ENCODE measurements around the gene PDGFC.

Gene PDGFC

DNA sequence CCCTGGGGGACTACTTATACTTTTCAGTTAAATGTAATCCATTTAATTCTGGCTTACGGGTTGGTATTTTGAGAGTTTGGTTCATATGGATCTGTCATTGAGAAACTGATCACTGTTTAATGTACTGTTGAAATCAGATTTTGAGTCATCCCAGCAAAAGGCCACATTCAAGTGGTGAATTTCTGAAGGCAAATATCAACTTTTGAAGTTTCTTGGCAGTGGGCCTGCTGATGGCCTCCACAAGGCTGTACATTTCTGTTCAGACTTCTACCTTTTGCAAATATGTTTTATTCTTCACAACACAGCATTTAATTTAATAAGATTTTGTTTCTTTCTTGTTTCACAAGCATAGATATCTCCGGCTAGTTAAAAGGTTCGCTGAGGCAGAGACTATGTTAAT, 138.7 kb downstream of the PDGFC start:
- DNase-seq (ENCODE audit: low read depth in 2 of 2, low spot score in 1 of 2), result no peak

- DNase-seq (ENCODE audit: low read depth in 2 of 2, low spot score in 1 of 2), result no peak
Measured at GRCh38 chr4:156830351-156830750, 141.2 kb downstream of the PDGFC start.

GRCh38 chr4:156829201-156829873, 142.3 kb downstream of the PDGFC start:
- no peak for DNase-seq (ENCODE audit: low read depth in 2 of 2, low spot score in 1 of 2)

GRCh38 chr4:156827519-156827918, 144.1 kb downstream of the PDGFC start:
- DNase-seq (ENCODE audit: low read depth in 2 of 2, low spot score in 1 of 2), result no peak

DNA sequence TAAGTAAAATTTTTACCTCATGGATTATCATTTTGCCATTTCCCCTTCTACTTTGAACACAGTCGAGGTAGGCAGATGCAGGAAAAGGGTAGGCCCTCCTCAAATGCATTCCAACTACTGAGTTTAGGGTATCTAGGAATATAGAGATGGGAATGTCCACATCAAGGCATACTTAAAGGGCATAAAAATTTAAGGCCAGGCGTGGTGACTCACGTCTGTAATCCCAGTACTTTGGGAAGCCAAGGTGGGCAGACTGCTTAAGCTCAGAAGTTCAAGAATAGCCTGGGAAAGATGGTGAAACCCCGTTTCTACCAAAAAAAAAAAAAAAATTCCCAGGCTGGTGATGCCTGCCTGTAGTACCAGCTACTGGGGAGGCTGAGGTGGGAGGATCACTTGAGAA, 146.5 kb downstream of the PDGFC start:
- no peak for DNase-seq (ENCODE audit: low read depth in 2 of 2, low spot score in 1 of 2)

DNA sequence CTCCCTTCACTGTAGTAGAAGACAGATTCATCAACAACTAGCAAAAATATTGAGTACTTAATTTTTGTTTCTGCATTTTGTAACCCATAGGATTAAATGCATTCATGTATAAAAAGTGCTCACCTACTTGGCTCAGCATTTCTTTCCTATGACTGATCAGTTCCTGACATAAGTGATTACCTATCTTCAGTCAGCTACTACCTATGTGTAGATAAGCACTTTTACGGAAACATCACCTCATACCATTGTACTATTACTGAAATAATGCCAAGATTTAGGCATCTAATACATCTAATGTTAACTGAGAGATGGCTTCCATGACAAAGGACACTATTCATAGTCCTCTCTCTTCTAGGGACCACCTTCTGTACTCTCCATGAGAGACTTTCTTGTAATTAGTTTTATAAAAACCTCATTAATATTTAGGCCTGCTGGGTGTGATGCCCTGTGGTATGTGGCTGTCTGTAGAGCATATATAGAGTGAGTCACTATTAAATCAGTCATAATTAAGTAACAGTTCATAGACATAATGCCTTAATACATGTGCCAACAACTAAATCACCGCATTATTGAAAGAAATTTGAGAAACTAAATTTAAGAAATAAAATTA, 147.0 kb downstream of the PDGFC start:
- DNase-seq (ENCODE audit: low read depth in 2 of 2, low spot score in 1 of 2), result no peak

DNA sequence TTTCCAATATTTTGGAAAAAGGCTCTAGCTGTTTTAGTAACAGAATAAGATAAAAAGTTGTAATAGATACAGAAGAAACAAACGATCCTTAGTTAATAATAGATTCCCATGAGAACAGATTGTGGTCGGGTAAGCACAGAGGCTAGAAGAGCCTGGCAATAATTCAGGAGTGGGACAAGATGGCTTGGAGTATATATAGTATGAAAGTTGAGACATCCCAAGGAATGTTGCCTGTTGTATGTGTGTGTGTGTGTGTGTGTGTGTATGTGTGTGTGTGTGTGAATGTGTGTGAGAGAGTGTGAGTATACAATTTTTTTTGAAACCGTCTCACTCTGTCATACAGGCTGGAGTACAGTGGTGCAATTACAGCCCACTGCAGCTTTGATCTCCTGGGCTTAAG, 150.7 kb downstream of the PDGFC start:
- no peak for DNase-seq (ENCODE audit: low read depth in 2 of 2, low spot score in 1 of 2)

DNA sequence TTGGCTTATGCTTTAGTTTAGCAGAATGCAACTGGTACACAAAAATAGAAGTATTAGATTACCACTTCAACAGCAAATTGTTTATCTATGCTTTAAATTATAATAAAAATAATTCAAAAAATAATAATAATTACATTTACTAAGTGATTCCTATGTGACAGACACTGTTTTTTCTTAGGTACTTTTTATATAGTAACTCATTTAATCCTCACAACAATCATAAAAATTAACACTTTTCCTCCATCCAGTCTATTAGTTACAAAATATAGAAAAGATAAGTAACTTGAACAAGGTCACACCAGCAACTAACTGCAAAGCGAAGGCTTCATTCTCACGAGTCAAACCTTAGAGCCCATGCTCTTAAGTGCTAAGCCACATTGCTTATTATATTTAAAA, 155.2 kb downstream of the PDGFC start:
- DNase-seq (ENCODE audit: low read depth in 2 of 2, low spot score in 1 of 2), result no peak

- no peak for DNase-seq (ENCODE audit: low read depth in 2 of 2, low spot score in 1 of 2)
Measured at GRCh38 chr4:156815717-156816359, 155.8 kb downstream of the PDGFC start.

DNA sequence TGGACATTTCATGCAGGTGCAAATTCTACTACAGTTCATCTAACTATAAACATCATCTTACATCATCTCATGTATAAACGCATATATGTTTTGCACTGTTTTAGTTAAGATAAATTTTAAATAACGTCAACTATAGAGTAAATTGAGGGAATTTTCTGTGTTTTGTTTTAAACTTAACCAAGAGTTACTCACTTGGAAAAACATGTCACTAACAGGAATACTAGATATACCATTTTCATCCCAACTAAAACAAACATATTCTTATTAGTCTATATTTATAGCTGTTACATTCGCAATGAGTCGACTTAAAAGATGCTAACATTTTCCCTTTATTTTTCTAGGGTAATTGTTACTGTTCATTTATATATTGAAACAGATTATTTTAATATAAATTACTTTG, 159.6 kb downstream of the PDGFC start:
- DNase-seq (ENCODE audit: low read depth in 2 of 2, low spot score in 1 of 2), result no peak

DNA sequence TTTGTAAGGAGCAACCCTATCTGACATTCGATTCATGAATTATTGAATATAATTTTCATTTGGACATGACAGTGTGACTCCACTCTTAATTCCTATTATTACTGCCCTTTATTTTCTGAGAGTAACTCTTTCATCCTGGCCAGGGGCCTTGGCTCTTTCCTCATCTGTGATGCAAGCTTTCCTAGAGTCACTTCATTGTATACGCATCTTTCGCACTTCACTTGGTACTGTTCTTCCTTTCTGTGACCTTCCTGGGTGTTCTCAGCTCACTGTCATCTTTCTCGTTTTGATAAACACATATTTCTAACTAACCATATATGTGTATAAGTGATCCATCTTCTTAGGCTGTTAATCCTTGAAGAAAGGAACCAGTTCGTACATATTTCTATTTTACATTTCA, 160.3 kb downstream of the PDGFC start:
- DNase-seq (ENCODE audit: low read depth in 2 of 2, low spot score in 1 of 2), result no peak

- DNase-seq (ENCODE audit: low read depth in 2 of 2, low spot score in 1 of 2), result no peak
Measured at GRCh38 chr4:156805696-156806095, 165.9 kb downstream of the PDGFC start.

DNA sequence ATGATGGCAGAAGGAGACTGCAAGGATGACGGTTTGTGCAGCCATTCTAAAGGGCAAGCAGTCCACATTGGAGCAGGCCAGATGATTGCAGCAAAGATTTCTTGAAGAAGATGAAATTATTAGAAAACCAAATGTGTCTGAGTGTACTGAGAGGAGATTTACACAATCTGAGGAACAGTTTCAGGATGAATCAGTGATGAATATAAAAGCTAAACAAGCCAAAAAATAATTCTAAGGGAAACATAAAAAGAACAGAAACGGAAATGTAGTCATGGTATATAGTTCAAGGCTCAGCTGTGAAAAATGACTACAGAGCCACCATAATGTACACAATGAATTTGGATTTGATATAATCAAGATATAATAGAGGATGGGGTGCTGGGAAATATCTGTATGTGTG, 168.5 kb downstream of the PDGFC start:
- DNase-seq (ENCODE audit: low read depth in 2 of 2, low spot score in 1 of 2), result no peak

DNA sequence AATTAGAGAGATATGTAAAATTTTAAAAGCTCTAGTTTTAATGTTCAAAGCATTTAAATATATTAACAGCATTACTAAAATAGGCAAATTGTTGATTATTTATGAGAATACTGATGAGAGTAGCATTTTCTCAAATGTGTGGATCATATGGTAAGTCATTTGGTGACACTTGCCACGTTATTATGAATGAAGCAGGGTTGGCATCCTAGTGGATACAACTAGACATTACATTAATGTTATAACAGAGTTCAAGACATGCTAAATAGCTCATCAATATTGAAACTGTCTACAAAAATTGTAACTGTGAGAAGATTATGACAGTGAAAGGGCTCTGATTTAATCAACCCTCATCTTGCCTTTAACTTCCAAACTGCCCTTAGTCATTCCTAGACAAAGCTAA, 171.1 kb downstream of the PDGFC start:
- no peak for DNase-seq (ENCODE audit: low read depth in 2 of 2, low spot score in 1 of 2)

GRCh38 chr4:156799121-156799589, 172.4 kb downstream of the PDGFC start:
- DNase-seq (ENCODE audit: low read depth in 2 of 2, low spot score in 1 of 2), result no peak

DNA sequence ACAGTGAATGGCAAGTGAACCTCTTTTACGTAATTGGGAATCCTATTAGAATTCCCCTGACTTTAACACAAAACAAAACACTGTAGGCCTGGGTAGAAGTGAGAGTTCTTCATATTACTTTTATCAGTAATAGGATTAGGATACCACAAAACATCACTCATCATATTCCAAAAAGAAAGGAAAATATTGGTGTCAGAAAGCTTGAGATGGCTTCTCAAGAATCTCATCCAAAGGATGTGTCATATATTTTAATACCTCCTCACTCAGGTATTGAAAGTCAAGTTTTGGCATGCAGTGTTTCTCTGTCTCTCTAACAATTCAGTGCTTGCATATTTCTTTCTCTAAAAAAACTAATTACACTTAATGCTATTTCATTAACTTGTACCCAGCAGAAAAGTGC, 173.2 kb downstream of the PDGFC start:
- DNase-seq (ENCODE audit: low read depth in 2 of 2, low spot score in 1 of 2), result no peak

DNA sequence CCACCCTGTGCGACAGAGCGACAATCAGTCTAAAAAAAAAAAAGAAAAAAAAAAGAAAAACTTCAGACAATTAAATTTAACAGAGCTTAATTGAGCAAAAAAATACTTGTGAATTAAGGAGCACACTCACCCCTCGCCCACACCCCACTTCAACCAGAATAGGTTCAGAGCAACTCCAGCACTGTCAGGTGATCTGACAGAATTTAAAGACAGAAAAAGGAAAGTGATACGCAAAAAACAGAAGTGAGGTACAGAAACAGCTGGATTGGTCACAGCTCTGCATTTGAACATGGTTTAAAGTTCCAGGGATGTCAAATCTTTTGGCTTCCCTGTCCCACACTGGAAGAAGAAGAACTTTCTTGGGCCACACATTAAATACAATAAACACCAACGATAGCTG, 174.4 kb downstream of the PDGFC start:
- no peak for DNase-seq (ENCODE audit: low read depth in 2 of 2, low spot score in 1 of 2)

DNA sequence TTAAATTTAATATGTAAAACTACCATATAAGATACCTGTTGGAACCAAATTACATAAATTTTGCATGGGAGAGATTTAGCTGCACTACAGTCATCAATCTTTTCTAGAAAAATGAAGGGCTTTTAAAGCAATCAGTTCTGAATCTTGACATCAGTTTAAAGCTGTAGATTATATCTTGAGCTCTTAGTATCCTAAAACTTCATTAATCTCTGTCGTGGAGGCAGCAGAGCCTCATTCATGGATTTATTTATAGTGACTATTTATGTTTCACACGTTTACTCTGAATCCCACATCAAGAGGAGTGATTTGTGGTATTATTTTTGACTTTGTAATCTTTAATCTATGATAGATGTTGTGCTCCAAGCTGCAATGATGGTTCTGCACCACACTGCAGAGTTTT, 175.9 kb downstream of the PDGFC start:
- DNase-seq (ENCODE audit: low read depth in 2 of 2, low spot score in 1 of 2), result no peak

DNA sequence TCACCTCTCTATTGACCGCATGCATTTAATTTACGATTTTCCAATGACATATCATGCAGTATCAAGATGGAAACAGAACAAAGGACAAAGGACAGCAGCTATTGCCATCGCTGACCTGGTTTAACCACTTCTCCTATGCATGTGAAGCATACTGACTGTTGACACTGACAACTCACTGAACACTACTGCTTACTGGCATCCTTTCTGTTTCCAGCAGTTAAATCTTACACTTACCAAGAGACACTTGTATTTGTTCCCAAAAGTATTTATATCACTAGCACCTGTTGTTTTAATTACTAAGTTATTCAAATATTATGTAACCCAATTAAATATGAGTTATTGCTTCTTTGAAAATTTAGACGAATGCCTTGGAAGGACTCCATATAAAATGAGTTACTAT, 176.7 kb downstream of the PDGFC start:
- no peak for DNase-seq (ENCODE audit: low read depth in 2 of 2, low spot score in 1 of 2)

GRCh38 chr4:156792462-156793085, 179.0 kb downstream of the PDGFC start:
- no peak for DNase-seq (ENCODE audit: low read depth in 2 of 2, low spot score in 1 of 2)

GRCh38 chr4:156790866-156791265, 180.7 kb downstream of the PDGFC start:
- no peak for DNase-seq (ENCODE audit: low read depth in 2 of 2, low spot score in 1 of 2)

DNA sequence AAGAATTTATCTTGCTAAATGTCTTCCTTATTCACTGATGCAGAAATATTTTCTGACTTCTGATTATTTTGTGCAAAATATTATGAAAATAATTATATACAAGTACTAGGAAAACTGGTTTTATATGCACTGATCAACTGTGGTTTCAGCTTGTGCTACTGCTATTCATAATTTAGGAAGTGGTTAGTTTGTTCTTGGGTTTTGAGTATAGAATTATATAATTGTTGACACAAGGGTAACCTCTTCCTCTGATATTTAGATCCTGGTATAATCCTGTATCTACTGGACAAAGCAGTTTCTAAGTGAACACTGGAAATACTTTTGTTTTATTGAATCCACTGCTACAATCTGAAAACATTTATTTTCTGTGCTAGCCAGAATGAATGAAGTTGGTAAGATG, 182.8 kb downstream of the PDGFC start:
- DNase-seq (ENCODE audit: low read depth in 2 of 2, low spot score in 1 of 2), result no peak
